Measurements from ENCODE around the gene YIPF4.

GRCh38 chr2:32330136-32330535 is 52.4 kb downstream of the YIPF4 start:
- TF ChIP-seq POLR2A (IDR thresholded peaks at IDR 0.05; ENCODE audit: low read depth) (no peak), EP300 (IDR thresholded peaks at IDR 0.05) (no peak), POLR2AphosphoS5 (IDR thresholded peaks at IDR 0.05) (no peak)
- TF ChIP-seq, protein P1, sequence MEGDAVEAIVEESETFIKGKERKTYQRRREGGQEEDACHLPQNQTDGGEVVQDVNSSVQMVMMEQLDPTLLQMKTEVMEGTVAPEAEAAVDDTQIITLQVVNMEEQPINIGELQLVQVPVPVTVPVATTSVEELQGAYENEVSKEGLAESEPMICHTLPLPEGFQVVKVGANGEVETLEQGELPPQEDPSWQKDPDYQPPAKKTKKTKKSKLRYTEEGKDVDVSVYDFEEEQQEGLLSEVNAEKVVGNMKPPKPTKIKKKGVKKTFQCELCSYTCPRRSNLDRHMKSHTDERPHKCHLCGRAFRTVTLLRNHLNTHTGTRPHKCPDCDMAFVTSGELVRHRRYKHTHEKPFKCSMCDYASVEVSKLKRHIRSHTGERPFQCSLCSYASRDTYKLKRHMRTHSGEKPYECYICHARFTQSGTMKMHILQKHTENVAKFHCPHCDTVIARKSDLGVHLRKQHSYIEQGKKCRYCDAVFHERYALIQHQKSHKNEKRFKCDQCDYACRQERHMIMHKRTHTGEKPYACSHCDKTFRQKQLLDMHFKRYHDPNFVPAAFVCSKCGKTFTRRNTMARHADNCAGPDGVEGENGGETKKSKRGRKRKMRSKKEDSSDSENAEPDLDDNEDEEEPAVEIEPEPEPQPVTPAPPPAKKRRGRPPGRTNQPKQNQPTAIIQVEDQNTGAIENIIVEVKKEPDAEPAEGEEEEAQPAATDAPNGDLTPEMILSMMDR (IDR thresholded peaks at IDR 0.05) = no peak

All from esophagus muscularis mucosa (tissue), 4 donors.